Stimulated activated CD4-positive, alpha-beta T cell treated with anti-CD3 and anti-CD28 coated beads, Interleukin-4, amount 100 ng/mL, for 24 hours (primary cell): Measurements from ENCODE around the gene BEND6.
"Not testable (repeated sequence)": the region's sequence is repeated elsewhere in the genome, so short reads cannot be mapped to it uniquely, and the experiment has no call there.

Experiments used
- DNase-seq: peaks from one replicate; pipeline ENCODE4 v3.0.0-alpha.2; 2020

Gene BEND6

DNA sequence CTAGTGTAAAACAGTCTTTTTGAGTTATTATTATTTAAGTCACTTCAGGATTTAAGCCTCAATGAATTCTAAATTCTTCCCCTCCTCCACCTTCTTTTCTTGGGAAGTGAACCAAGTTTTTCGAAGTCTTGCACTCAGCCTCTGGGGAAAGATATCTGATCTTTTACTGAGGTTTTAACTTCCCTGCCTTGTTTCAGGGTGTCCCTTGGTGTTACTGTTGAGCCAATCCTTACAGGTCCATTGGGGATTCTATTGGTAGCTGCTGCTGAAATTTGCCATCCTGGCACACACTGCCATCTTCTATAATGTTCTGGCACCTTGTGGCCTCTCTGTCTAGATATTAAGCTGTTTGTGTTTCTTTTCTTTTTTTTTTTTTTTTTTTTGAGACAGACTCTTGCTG lies 31.7 kb downstream of the BEND6 start:
- no peak for DNase-seq

DNA sequence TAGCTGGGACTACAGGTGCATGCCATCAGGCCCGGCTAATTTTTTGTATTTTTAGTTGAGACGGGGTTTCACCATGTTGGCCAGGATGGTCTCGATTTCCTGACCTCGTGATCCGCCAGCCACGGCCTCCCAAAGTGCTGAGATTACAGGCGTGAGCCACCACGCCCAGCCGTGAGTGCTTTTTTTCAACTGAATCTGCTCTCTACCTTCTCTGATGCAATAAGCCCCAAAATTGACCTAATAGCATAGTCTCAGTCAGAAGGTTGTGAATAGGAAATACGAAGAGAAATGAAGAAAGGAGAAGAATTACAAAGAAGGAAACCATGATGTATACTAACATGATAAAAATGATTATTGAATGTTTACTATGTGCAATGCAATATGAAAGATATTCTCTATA lies 33.2 kb downstream of the BEND6 start:
- DNase-seq = no peak

DNA sequence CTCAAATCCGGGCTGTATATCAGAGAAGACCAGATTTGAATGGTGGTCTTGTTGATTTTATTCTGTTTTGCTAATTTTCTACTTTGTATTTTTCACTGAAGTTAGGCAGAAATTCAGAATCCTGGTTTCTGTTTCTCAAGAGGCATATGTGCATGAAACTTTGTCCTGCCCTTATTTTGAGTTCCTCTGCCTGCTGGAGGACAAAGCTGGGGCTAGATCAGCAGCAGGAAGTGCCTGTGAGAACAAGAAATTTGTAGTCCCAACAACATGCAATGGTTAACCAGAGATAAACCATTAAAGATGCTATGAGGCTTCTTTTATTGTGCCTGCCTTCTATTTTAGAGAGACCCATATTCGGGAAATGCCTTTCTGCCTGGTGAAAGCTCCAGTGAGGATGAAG lies 37.1 kb downstream of the BEND6 start:
- DNase-seq = no peak

DNA sequence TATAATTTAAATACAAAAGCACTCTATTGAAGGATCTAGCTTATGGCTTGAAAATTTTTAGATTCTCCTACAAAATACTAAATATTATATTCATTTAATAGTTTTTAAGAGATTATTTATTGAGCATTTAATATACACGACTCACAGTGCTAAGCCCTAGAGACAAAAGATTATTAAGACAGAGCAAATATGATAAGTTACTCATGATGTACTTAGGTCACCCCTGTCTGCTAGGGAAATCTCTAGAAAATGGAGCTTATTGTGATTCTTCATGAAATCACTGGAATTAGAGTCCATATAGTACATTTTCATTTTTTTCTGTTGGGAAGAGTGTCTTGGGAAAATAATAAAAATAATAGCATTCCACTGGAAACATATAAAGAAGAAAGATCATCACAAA lies 37.8 kb downstream of the BEND6 start:
- no peak for DNase-seq

DNA sequence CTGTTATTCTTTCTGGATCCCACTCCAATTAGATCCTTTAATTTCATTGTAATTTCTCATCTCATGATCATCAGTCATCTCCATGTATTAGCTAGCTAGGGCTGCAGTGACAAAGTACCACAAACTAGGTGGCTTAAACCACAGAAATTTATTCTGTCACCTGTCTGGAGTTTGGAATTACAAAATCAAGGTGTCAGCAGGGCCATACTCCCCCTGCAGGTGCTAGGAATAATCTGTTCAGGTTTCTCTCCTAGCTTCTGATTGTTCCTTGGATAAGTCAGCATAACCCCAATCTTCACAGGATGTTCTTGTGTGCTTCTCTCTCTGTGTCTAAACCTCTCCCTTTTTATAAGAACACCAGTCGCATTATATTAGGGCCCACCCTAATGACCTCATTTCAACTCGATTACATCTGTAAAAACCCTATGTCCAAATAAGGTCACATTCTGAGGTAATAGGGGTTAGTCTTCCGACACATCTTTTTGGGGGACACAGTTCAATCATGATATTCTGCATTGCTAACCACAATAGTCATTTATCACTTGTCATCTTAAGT lies 40.5 kb downstream of the BEND6 start:
- DNase-seq = no peak

DNA sequence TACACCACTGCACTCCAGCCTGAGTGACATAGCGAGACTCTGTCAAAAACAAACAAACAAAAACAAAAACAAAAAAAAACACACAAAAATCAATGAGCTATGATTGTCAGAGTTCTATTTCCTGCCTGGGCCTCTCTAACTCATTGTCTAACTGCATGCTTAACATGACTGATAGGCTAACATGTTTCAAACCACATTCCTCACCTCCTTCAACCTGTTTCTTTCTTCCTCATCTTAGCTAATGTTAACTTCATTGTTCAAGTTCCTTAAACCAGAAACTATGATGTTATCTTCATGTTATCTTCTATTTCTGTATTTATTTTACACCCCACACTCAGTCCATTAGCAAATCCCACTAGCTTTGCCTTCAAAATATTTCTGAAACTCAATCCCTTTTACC lies 41.5 kb downstream of the BEND6 start:
- DNase-seq = no peak

DNA sequence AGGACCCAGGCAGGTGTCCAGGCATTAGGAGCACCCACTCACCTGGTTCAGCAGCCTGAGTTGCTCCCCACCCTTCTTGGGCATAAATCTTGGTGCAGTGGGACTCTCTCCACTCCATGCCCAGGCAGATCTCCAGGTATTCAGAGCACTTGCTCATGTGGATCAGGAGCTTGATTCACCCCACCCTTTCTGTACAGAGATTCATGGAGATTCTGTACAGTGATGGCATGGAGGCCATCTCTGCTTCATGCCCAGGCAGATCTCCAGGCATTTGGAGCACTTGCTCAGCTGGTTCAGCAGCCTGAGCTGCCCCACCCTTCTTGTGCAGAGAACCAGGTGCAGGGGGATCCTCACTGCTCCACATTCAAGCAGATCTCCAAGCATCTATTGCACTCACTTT lies 44.1 kb downstream of the BEND6 start:
- no peak for DNase-seq

DNA sequence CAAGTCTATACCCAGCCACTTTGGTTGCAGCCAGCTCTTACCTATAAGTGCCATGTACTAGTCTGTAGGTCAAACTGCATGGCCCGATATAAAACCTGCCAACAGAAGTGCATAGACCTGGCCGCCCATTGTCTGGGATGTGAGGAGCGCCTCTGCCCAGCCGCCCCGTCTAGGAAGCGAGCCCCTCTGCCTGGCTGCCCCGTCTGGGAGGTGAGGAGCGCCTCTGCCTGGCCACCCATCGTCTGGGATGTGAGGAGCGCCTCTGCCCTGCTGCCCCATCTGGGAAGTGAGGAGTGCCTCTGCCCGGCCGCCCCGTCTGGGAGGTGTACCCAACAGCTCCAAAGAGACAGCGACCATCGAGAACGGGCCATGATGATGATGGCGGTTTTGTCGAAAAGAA lies 44.8 kb downstream of the BEND6 start:
- not testable (repeated sequence) for DNase-seq

DNA sequence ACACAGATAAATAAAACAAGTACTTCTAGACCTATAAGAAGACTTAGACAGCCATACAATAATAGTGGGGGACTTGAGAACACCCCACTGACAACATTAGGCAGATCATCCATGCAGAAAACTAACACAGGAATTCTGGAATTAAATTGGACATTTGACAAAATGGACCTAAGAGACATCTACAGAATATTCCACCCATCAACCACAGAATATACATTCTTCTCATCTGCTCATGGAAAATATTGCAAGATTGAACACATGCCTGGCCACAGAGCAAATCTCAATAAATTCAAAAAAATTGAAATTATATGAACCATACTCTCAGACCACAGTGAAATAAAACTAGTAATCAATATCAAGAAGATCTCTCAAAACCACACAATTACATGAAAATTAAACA lies 47.3 kb downstream of the BEND6 start:
- DNase-seq = no peak

DNA sequence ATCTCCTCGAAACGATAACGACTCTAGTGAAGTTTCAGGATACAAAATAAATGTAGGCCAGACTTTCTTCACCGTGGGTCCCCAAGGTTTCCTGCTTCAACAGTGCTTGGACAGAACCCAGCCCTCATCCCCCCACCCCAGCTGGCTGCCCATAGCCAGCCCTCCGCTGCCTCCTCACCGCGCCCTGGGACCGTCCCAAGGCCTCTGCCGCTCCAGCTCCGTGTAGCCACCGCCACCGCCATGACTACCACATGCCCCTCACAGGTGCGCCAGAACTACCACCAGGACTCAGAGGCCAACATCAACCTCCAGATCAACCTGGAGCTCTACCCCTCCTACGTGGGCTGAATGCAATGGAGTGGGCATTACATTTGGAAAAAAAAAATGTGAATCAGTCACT lies 49.4 kb downstream of the BEND6 start:
- DNase-seq = no peak

DNA sequence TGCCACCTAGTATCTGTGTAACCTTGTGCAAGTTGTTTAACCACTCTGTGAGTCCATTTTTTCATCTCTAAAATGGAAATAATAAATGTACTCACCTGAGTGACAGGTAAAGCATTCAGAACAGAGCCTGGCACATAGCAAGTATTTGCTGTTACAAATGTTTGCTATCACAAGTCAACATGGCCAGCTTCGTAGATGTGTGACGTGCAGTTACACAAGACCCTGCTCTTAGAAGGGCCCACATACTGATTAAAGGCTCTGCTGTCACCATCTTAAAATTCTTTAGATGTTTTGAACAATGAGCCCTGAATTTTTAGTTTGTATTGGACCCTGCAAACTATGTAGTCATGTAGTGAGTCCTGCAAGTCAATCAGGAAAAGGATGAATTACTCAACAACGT lies 51.2 kb downstream of the BEND6 start:
- DNase-seq = no peak

DNA sequence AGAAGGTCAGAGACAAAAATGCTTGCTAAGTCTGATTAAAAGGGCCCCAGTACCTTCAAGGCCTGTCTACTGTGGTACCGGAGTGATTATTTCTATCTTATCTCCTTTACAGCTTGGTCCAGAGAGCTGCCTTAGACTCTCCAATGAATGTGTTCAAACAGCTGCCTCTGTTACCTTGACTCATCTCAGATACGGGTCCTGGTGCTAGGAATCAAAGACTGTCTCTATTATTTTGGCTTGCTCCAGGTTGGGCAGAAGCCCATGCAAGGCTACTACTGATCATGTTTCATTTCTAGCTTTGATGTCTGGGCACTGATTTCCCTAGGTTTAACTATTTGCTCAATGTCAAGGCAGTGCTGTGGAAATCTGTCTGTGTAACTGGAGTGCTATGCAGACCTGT lies 53.2 kb downstream of the BEND6 start:
- not testable (repeated sequence) for DNase-seq

DNA sequence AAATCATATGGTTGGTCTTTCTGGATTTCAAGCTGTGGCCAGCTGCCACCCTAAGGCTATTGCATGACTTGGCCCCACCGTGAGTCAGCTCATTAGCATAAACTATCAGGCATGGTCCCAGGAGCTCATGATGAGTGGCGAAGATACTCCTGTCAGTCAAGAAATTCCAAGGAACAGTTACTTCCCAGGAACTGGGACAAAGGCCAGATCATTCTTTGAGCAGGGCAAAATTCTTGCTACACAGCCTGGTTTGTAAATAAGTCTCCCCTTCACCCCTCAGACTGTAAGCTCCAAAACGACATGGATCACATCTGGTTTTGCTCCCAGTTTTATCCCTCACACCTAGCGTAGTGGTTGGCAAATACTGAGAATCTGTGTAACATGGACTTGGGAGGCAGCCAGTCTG lies 58.6 kb downstream of the BEND6 start:
- DNase-seq = no peak

DNA sequence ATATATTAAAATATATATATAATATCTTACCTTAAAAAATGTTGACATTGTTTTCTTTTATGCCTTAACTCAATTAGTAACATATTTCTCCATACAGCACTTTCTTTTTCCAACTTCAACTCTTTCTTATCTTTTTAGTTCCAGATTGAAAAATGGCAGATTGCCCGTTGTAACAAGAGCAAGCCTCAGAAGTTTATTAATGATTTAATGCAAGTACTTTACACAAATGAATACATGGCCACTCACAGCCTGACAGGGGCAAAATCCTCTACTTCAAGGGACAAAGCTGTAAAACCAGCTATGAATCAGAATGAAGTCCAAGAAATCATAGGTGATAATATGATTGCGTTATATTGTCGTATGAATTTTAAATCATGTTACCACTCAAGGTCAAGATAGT lies 62.2 kb downstream of the BEND6 start:
- DNase-seq = no peak

DNA sequence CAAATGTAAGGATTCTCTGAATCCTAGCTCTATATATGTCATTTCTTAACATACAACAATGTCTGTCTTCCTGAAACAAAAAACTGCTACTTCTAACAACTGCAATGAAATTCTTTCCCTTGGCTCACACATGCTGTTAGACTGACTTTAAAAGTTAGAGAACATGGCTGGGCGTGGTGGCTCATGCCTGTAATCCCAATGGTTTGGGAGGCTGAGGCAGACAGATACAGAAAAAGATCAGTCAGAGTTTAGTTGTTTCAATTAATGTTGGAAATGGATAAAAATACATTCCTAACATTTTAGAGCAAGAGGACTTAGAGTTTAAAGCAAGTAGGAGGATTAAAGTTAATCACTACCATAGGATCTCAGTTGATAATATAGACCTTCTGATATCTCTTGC lies 62.9 kb downstream of the BEND6 start:
- no peak for DNase-seq

DNA sequence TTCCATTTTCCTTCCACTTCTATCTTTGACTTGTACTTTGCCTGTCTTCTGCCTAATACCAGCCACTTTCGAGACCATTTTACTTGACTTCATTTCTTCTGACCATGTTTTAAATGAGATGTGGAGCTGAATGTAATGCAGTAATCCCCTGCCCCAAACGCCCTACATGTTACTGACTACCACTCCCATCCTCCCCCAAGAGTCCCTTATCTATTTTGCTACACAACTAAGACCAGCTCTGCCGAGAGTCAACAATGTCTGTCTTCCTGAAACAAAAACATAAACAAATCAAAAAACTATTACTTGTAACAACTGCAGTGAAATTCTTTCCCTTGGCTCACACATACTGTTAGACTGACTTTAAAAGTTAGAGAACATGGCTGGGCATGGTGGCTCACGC lies 64.5 kb downstream of the BEND6 start:
- no peak for DNase-seq

DNA sequence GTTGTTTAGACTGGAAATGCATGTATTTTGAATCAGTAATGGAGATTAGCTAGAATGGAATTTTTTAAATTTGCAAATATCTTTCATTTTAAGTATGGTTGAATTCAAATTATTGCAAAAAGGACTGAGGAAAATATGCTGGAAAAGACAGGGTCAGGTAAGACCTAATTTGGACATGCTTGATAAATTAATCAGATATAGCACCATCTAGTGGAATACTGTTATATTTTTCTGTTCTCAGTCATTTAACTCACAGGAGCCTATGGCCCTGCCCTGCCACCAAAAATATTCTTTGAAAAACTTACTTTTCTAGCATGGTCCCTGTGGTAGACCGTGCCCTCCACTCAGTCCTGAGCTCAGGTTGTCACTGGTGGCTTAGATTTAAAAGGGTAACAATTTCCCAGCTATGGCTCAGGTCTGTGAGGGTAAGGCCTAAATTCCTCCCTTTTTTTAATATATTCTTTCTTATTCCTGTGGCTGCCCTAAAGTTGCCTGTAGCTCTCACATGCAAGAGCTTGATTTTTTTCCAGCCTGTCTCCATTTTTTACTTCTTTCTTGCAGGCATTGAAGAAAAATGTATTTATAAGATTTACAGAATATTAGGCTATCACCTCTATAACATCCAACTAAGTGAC lies 66.3 kb downstream of the BEND6 start:
- DNase-seq = no peak

DNA sequence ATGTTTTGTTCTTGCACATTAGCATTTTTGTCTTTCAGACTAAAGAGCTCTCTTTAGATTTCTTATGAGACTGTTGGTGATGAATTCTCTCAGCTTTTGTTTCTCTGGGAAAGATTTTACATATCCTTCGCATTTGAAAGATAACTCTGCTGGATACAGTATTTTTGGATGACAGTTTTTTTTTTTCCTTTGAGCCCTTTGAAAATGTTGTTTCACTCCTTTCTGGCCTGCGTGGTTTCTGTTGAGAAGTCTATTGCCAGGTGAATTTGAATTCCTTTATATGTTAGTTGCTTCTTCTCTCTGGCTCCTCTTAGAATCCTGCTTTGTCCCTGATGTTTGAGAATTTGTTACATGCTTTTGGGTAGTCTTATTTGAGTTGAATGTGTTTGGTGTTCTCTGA lies 69.4 kb downstream of the BEND6 start:
- DNase-seq = no peak

DNA sequence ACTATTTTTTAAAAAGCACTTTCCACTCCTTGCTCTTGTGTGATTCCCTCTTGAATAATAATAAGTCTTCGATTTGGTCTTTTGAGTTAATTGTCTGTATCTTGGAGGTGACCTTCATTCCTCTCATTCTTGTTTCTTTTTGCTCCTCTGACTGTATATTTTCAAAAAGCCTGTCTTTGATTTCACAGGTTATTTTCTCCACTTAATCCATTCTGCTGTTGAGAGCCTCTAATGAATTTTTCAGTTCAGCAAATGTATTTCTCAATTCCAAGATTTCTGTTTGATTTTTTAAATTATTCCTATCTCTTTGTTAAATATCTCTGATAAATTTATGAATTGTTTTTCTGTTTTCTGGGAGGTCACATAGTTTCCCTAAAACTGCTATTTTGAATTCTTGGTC lies 69.9 kb downstream of the BEND6 start:
- DNase-seq = no peak

DNA sequence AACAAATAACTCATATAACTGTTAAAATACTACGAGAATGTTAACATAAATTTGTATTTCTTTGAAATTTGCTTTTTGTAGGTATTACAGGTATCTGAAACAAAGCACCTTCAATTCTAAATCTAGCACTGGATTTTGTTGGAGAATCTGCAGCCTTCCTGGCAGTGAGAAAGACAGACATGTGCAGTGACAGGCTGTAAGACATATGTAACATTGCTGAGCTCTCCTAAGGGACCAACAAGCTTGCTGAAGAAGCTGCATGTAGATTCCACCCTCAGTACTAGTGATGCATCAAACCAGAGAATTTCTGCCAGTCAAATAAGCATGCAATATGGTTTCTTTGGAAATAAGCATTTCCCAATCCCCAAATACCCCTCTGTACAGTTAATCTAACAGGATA lies 71.1 kb downstream of the BEND6 start:
- DNase-seq = no peak

DNA sequence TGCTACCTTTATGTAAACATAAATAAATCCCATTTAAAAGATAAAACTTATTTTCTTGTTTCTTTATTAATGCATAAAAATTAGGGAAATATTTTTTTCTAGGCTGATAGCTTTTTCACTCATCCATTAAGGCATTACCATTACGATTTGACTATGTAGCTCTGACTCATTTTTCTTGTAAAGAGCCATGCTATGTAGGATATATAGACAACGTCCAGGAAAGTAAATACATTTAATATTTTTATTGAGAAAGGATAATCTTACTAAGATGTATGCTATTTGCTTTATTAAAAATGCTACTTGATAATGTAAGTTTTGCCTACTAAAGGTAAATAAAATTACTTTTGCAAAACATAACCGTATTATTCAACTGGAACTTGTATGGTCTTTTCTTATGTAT lies 72.4 kb downstream of the BEND6 start:
- no peak for DNase-seq

DNA sequence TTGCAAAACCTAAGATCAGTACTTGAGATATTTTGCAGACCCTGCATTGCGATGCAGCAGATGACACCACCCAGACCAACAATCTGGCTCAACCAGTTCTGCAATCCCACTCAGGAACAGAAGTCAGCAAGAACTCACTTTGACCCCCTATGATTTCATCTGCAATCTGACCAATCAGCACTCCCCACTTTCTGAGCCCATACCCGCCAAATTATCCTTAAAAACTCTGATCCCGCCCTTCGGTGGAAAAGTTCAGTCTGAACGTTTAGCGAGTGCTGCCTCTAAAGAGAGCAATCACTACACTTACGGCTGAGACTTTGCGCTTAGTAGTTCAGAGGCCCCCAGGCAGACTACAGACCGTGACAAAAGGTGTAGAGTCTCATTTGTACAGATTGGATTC lies 74.3 kb downstream of the BEND6 start:
- DNase-seq = no peak

DNA sequence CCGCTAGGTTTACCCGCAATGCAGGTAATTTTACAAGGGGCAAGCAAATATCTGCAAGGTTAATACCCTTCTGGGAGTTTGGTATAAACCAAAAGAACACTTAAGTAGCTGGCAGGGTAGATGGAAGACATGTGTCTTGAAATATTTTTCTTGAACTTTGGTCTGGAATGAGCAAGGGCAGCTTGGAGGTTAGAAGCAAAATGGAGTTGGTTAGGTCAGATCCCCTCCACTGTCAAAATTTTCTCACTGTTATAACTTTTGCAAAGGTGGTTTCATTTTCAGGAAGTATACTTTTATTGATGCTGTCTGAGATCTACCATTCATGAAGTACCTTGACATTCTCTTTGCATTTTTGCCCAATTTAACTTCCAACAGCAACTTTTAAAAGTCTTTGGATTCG lies 78.3 kb downstream of the BEND6 start:
- DNase-seq = no peak

DNA sequence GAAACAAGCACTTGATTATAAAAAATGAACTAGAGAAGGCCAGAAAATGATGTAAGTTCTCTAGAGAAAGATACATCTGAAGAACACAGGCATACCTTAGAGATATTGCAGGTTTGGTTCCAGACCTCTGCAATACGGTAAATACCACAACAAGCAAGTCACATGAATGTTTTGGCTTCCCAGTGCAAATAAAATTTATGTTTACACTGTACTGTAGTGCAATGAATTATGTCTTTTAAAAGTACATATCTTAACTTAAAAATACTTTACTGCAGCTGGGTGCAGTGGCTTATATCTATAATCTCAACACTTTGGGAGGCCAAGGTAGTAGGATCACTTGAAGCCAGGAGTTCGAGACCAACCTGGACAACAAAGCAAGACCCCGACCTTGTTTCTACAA lies 80.6 kb downstream of the BEND6 start:
- DNase-seq = no peak

DNA sequence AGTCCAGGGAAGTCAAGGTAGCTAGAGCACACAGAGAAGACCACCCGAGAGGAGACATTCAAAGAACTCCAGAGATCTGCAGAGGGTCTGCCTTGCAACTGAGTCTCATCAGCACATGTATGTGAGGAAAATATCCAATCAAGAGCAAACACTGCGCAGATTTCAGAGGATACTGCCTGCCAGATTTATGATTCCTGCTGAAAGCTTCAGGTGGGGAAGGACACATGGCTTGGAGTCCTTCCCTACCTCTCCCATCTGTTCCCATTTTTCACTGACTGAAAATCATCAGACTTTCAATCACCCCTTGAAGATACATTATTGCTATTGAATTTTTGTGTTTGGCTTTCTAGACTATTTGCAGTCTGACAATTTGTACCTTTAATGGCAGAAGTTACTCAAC lies 84.0 kb downstream of the BEND6 start:
- no peak for DNase-seq

DNA sequence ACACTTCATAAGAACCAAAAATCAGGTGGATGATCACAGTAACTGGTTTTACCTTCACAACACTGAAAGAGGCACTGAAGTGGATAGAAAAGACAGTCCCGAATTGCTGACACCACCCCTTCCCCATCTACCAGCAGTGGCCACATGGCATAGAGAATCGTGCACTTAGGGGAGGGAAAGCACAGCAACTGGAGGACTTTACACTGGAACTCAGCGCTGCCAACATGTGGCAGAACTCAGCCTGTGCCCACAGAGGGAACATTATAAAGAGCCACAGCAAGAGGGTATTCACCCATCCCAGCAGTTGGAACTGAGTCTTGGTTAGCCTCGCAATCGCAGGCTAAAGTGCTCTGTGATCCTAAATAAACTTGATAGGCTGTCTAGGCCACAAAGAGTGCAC lies 85.1 kb downstream of the BEND6 start:
- DNase-seq = no peak
